ENCODE data around the gene BBLN.
"Not testable (repeated sequence)": the region's sequence is repeated elsewhere in the genome, so short reads cannot be mapped to it uniquely, and the experiment has no call there.

Gene BBLN

GRCh38 chr9:128159784-128160602, at the start of gene BBLN:
TSS of gene BBLN (plus strand) at chr9:128160265. CDS start at chr9:128160408, 143 bp downstream.
- DNase-seq: peak; percentile 98

GRCh38 chr9:128111726-128112125, 48.3 kb upstream of the BBLN start:
- DNase-seq: not testable (repeated sequence)

GRCh38 chr9:128113526-128114325, 46.3 kb upstream of the BBLN start:
- no peak for DNase-seq

- DNase-seq: peak; percentile 53
Measured at GRCh38 chr9:128114326-128115186, 45.5 kb upstream of the BBLN start.

- DNase-seq: peak; percentile 40
Measured at GRCh38 chr9:128115187-128116103, 44.6 kb upstream of the BBLN start.

GRCh38 chr9:128116104-128117083, 43.7 kb upstream of the BBLN start:
- peak; percentile 43 for DNase-seq

- peak; percentile 95 for DNase-seq
Measured at GRCh38 chr9:128117613-128118471, 42.2 kb upstream of the BBLN start.

- DNase-seq: no peak
Measured at GRCh38 chr9:128118472-128118857, 41.6 kb upstream of the BBLN start.

GRCh38 chr9:128118971-128119665, 40.9 kb upstream of the BBLN start:
- DNase-seq: peak; percentile 39

GRCh38 chr9:128120061-128120740, 39.9 kb upstream of the BBLN start:
- peak; percentile 53 for DNase-seq

GRCh38 chr9:128120741-128121465, 39.2 kb upstream of the BBLN start:
- peak; percentile 45 for DNase-seq

GRCh38 chr9:128121466-128121810, 38.6 kb upstream of the BBLN start:
- DNase-seq: no peak

GRCh38 chr9:128121924-128122808, 37.9 kb upstream of the BBLN start:
- DNase-seq: peak; percentile 43

- peak; percentile 40 for DNase-seq
Measured at GRCh38 chr9:128122809-128123175, 37.3 kb upstream of the BBLN start.

GRCh38 chr9:128123451-128124080, 36.5 kb upstream of the BBLN start:
- DNase-seq: peak; percentile 31

- peak; percentile 22 for DNase-seq
Measured at GRCh38 chr9:128124451-128124850, 35.6 kb upstream of the BBLN start.
